ENCODE measurements around the gene SUN1.

- no peak for TF ChIP-seq TAF1 (IDR thresholded peaks at IDR 0.05; ENCODE audit: borderline replicate concordance, insufficient read depth, low read length)
- no peak for TF ChIP-seq REST (IDR thresholded peaks at IDR 0.05; ENCODE audit: insufficient read depth in 1 of 2, low read depth in 2 of 2, low read length in 2 of 2)
Observed at GRCh38 chr7:914521-915194, 82.4 kb downstream of the SUN1 start.

All from PFSK-1 (cell line).